Hepatocyte (in vitro differentiated cells): ENCODE results near the gene DBF4B. TPM values are rescaled to one million over a fixed set of nuclear protein-coding genes. Genes with fewer than 3 reads are reported as not detected.
A peak's percentile ranks its signal among the peaks of the same experiment; 100 is the strongest.

Experiments
- DNase-seq: peaks from one replicate; pipeline ENCODE4 v3.0.0-alpha.2; 2016; ENCODE audit warnings: low spot score
- H2AFZ ChIP-seq: fragments of 200-600 bp; sonication (generic); 2 replicates; pipeline ENCODE4 v1.6.0; 2016; ENCODE audit warnings: antibody characterized with exemption, mild to moderate bottlenecking
- H3K27ac ChIP-seq: fragments of 200-600 bp; sonication (generic); 2 replicates; pipeline ENCODE4 v1.5.1; 2016; ENCODE audit warnings: mild to moderate bottlenecking
- H3K27me3 ChIP-seq: fragments of 200-600 bp; sonication (generic); 2 replicates; pipeline ENCODE4 v1.6.1; 2016
- H3K36me3 ChIP-seq: fragments of 200-600 bp; sonication (generic); replicated peaks from 2 replicates; pipeline ENCODE4 v1.5.1; 2016; ENCODE audit warnings: low read depth; ENCODE audit not compliant: insufficient read depth
- H3K4me1 ChIP-seq: fragments of 200-600 bp; sonication (generic); 2 replicates; pipeline ENCODE4 v1.5.1; 2016; ENCODE audit warnings: mild to moderate bottlenecking, moderate library complexity; ENCODE audit not compliant: insufficient read depth
- H3K4me2 ChIP-seq: fragments of 200-600 bp; sonication (generic); 2 replicates; pipeline ENCODE4 v1.6.0; 2016
- H3K4me3 ChIP-seq: fragments of 200-600 bp; sonication (generic); 2 replicates; pipeline ENCODE4 v1.5.1; 2016; ENCODE audit warnings: mild to moderate bottlenecking
- H3K79me2 ChIP-seq: fragments of 200-600 bp; sonication (generic); 2 replicates; pipeline ENCODE4 v1.6.0; 2017; ENCODE audit warnings: mild to moderate bottlenecking
- H3K9me2 ChIP-seq: fragments of 200-600 bp; sonication (generic); replicated peaks from 2 replicates; pipeline ENCODE4 v1.6.0; 2017; ENCODE audit warnings: mild to moderate bottlenecking; ENCODE audit not compliant: insufficient read depth
- H3K9me3 ChIP-seq: fragments of 200-600 bp; sonication (generic); 2 replicates; pipeline ENCODE4 v1.5.1; 2016; ENCODE audit warnings: low read depth, mild to moderate bottlenecking
- H4K20me1 ChIP-seq: fragments of 200-600 bp; sonication (generic); 2 replicates; pipeline ENCODE4 v1.6.0; 2016; ENCODE audit warnings: mild to moderate bottlenecking; ENCODE audit not compliant: insufficient read depth, poor library complexity, severe bottlenecking
- EZH2 ChIP-seq: fragments of 200-600 bp; sonication (generic); IDR thresholded peaks from 2 replicates; pipeline ENCODE4 v1.6.1; 2016; ENCODE audit warnings: antibody characterized with exemption, mild to moderate bottlenecking, borderline replicate concordance
- EZH2phosphoT487 ChIP-seq: fragments of 200-600 bp; sonication (generic); IDR thresholded peaks from one replicate; pipeline ENCODE4 v1.6.1; 2018; ENCODE audit warnings: antibody characterized with exemption, mild to moderate bottlenecking, low read depth, moderate library complexity; ENCODE audit not compliant: unreplicated experiment, severe bottlenecking
- WGBS: methylation state at CpG from one replicate; pipeline ENCODE4 v1.1.6; 2016; ENCODE audit warnings: low lambda C conversion rate; ENCODE audit errors: missing lambda C conversion rate; 5-methylcytosine and 5-hydroxymethylcytosine counted together
- polyA plus RNA-seq: library from polyadenylated mRNA; unstranded; fragments of >200 nt; fragmentation: Nextera tagmentation; extraction: Ambion mirVana; gene quantifications from 2 replicates; pipeline ENCODE4 v1.2.1, GENCODE V29; 2016
- total RNA-seq: library from RNA; depleted of rRNA; stranded (reverse); fragments of >200 nt; gene quantifications from 2 replicates; pipeline ENCODE4 v1.2.3, GENCODE V29; 2014
- TF ChIP-seq, protein P1 (sequence below): fragments of 200-600 bp; sonication (generic); IDR thresholded peaks from 2 replicates; pipeline ENCODE4 v1.5.1; 2016; ENCODE audit warnings: antibody characterized with exemption, mild to moderate bottlenecking; ENCODE audit not compliant: poor library complexity

DBF4B gene
- total and polyA plus RNA-seq, 2 experiments from 2014 or later, result 3.4 to 4.1 TPM

DNA sequence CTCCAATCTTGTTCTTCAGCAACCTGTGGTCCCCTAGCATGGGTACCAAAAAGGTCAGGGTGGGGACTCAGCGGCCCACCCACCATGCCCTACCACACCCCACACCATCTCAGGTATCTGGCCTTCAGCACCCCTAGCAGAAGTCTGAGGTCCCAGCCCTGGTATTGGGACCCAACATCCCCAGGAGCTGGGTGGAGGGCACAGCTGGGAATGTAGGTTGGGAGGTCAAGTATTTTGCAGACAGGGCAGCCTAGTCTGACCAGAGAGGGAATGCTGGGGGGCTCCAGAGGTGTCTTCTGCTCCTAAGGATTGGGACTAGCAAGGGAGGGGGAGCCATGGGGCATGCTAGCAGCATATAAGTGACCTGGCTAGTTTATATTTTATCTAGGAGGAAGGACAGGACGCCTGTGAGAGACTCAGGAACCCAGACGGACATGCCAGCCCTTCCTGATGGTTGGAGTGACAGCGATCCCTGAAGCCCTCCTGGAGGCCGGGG, 49.5 kb downstream of the DBF4B start:
- DNase-seq, result no peak
- WGBS, result 61% methylated on average over 5 of the region's 5 CpGs
- H3K27me3 ChIP-seq, result peaks cover 33% of the 10 kb centered on the region
- H3K36me3 ChIP-seq, result no peaks in the 10 kb centered on the region
- H3K9me2 ChIP-seq, result no peaks in the 10 kb centered on the region
- TF ChIP-seq EZH2phosphoT487, result no peak
- TF ChIP-seq, protein P1, sequence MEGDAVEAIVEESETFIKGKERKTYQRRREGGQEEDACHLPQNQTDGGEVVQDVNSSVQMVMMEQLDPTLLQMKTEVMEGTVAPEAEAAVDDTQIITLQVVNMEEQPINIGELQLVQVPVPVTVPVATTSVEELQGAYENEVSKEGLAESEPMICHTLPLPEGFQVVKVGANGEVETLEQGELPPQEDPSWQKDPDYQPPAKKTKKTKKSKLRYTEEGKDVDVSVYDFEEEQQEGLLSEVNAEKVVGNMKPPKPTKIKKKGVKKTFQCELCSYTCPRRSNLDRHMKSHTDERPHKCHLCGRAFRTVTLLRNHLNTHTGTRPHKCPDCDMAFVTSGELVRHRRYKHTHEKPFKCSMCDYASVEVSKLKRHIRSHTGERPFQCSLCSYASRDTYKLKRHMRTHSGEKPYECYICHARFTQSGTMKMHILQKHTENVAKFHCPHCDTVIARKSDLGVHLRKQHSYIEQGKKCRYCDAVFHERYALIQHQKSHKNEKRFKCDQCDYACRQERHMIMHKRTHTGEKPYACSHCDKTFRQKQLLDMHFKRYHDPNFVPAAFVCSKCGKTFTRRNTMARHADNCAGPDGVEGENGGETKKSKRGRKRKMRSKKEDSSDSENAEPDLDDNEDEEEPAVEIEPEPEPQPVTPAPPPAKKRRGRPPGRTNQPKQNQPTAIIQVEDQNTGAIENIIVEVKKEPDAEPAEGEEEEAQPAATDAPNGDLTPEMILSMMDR, result no peak
- no peak for TF ChIP-seq EZH2
- no peak overlapping the region for H3K27ac ChIP-seq
- H4K20me1 ChIP-seq, result no peaks in the 10 kb centered on the region
- H3K4me2 ChIP-seq, result peak overlapping the region; percentile 98
- peaks cover 4% of the 10 kb centered on the region for H3K4me1 ChIP-seq
- H2AFZ ChIP-seq, result peak overlapping the region; percentile 53
- H3K9me3 ChIP-seq, result no peaks in the 10 kb centered on the region
- H3K79me2 ChIP-seq, result no peaks in the 10 kb centered on the region
- no peak overlapping the region for H3K4me3 ChIP-seq

GRCh38 chr17:44758414-44759085, 50.1 kb downstream of the DBF4B start, which contains the start of gene ADAM11:
Gene ADAM11, plus strand, starts transcription at chr17:44758988. Its CDS starts 212 bp downstream, at chr17:44759200.
- no peaks in the 10 kb centered on the region for H3K9me2 ChIP-seq
- DNase-seq, result no peak
- H3K36me3 ChIP-seq, result no peaks in the 10 kb centered on the region
- H3K27ac ChIP-seq, result no peak within 1 kb of the TSS
- 13% methylated on average over 29 of the region's 74 CpGs for WGBS
- no peaks in the 10 kb centered on the region for H3K9me3 ChIP-seq
- peak within 1 kb of the TSS; percentile 63 for H2AFZ ChIP-seq
- H3K4me2 ChIP-seq, result peak within 1 kb of the TSS; percentile 98
- peak within 1 kb of the TSS; percentile 58 for H3K4me3 ChIP-seq
- H4K20me1 ChIP-seq, result no peaks in the 10 kb centered on the region
- H3K4me1 ChIP-seq, result peaks cover 4% of the 10 kb centered on the region
- TF ChIP-seq EZH2phosphoT487 (no peak), EZH2 (no peak)
- TF ChIP-seq, protein P1, result no peak
- H3K79me2 ChIP-seq, result no peaks in the 10 kb centered on the region
- H3K27me3 ChIP-seq, result peaks cover 33% of the 10 kb centered on the region

DNA sequence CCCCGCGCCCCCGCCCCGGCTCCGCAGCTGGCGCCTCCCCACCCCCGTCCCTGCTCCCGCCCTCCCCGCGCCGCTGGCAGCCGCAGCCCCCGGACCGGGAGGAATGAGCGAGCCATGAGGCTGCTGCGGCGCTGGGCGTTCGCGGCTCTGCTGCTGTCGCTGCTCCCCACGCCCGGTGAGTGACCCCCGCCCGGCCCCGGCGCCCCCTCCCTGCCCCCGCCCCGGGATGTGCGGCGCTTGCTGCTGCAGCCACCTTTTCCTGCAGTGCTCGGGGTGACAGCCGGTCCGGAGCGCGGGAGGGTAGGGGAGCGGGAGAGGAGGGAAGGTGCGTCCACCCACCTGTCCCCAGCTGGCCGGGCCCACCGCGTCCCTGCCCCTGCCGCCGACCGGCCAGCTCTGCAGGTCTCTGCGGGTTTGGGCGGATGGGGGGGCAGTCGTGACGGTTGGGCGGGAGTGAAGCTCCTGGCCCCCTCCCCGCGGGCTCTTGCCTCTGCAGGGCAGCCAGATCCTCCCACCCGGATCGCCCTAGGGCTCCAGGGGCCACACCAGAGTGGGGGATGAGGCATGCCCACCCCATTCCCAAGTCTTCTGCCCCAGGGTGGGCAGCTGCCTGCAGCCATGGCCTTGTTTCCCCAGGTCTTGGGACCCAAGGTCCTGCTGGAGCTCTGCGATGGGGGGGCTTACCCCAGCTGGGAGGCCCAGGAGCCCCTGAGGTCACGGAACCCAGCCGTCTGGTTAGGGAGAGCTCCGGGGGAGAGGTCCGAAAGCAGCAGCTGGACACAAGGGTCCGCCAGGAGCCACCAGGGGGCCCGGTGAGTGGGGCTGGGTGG, 50.8 kb downstream of the DBF4B start:
- H4K20me1 ChIP-seq, result no peaks in the 10 kb centered on the region
- H3K27me3 ChIP-seq, result peaks cover 33% of the 10 kb centered on the region
- no peaks in the 10 kb centered on the region for H3K36me3 ChIP-seq
- peak overlapping the region; percentile 98 for H3K4me2 ChIP-seq
- H3K27ac ChIP-seq, result no peak overlapping the region
- H3K9me3 ChIP-seq, result no peaks in the 10 kb centered on the region
- TF ChIP-seq EZH2 (no peak), EZH2phosphoT487 (no peak)
- H3K79me2 ChIP-seq, result no peaks in the 10 kb centered on the region
- H3K4me1 ChIP-seq, result peaks cover 4% of the 10 kb centered on the region
- 23% methylated on average over 22 of the region's 60 CpGs for WGBS
- H3K9me2 ChIP-seq, result no peaks in the 10 kb centered on the region
- no peak for DNase-seq
- H2AFZ ChIP-seq, result peak overlapping the region; percentile 63
- H3K4me3 ChIP-seq, result peak overlapping the region; percentile 58

DNA sequence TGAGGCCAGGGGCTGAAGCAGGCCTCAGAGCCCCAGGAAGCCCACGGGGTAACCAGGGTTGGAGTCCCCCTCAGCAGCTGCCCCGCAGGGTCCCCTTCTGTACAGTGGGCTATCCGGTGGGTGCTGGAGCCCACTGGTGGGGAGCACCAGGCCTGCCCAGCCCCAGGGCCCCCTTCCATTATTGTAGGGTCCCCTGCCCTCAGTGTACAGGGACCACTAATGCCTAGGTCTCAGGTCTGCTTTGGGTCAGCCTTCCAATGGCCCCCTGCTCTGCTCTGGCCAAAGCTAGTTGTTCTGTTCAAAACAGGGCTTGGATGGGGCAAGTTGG, 51.4 kb downstream of the DBF4B start:
- no peak for TF ChIP-seq EZH2
- TF ChIP-seq, protein P1, result no peak
- TF ChIP-seq EZH2phosphoT487, result no peak
- no peak for DNase-seq
- no peak overlapping the region for H3K4me3 ChIP-seq
- H3K9me3 ChIP-seq, result no peaks in the 10 kb centered on the region
- peaks cover 33% of the 10 kb centered on the region for H3K27me3 ChIP-seq
- H3K27ac ChIP-seq, result no peak overlapping the region
- H3K4me2 ChIP-seq, result peak overlapping the region; percentile 98
- H3K9me2 ChIP-seq, result no peaks in the 10 kb centered on the region
- H4K20me1 ChIP-seq, result no peaks in the 10 kb centered on the region
- peaks cover 4% of the 10 kb centered on the region for H3K4me1 ChIP-seq
- no peak overlapping the region for H2AFZ ChIP-seq
- WGBS, result 40% methylated on average over 1 of the region's 3 CpGs
- no peaks in the 10 kb centered on the region for H3K79me2 ChIP-seq
- H3K36me3 ChIP-seq, result no peaks in the 10 kb centered on the region
